Measurements from ENCODE around the gene RARRES1. TPM values are rescaled to one million over a fixed set of nuclear protein-coding genes. Genes with fewer than 3 reads are reported as not detected.
"Not testable (repeated sequence)": the region's sequence is repeated elsewhere in the genome, so short reads cannot be mapped to it uniquely, and the experiment has no call there.

RARRES1 gene
- total RNA-seq, 1 experiment from 2014 or later: 0.35 TPM

GRCh38 chr3:158696618-158697017 is 35.6 kb downstream of the RARRES1 start (continued):
- TF ChIP-seq PRDM15 (CRISPR knock-in tag; IDR thresholded peaks at IDR 0.05) (no peak), TEAD4 (CRISPR knock-in tag; IDR thresholded peaks at IDR 0.05) (no peak), TEAD1 (CRISPR knock-in tag; IDR thresholded peaks at IDR 0.05) (no peak)

GRCh38 chr3:158693866-158694456 is 38.3 kb downstream of the RARRES1 start:
- H3K36me3 Mint-ChIP-seq: peaks cover 19% of the 10 kb centered on the region
- not testable (repeated sequence) for ATAC-seq; H3K4me1 Mint-ChIP-seq; H3K27ac Mint-ChIP-seq; DNase-seq (ENCODE audit: low spot score); H3K27me3 Mint-ChIP-seq (ENCODE audit: low read depth); H3K4me3 Mint-ChIP-seq; H3K9me3 Mint-ChIP-seq
- CTCF ChIA-PET: interaction anchor here (1.0 kb wide), 1 partner anchor 34 kb away, joined by 4 read pairs; no protein-coding TSS in a partner anchor
- POLR2A ChIA-PET: interaction anchor here (0.6 kb wide), 1 partner anchor 1401 kb away, joined by 5 read pairs; no protein-coding TSS in a partner anchor

- H3K4me3 Mint-ChIP-seq: no peak overlapping the region
- DNase-seq (ENCODE audit: low spot score): no peak
- TF ChIP-seq IRF1 (CRISPR knock-in tag; IDR thresholded peaks at IDR 0.05) (no peak), NR1H2 (CRISPR knock-in tag; IDR thresholded peaks at IDR 0.05) (no peak), ZBTB43 (CRISPR knock-in tag; IDR thresholded peaks at IDR 0.05) (no peak), ZNF281 (CRISPR knock-in tag; IDR thresholded peaks at IDR 0.05) (no peak), ZNF425 (CRISPR knock-in tag; conservative IDR thresholded peaks at IDR 0.05) (no peak), NR2C2 (CRISPR knock-in tag; IDR thresholded peaks at IDR 0.05) (no peak), GTF2I (CRISPR knock-in tag; conservative IDR thresholded peaks at IDR 0.05) (no peak), ZNF121 (CRISPR knock-in tag; IDR thresholded peaks at IDR 0.05) (no peak), ARID4B (CRISPR knock-in tag; IDR thresholded peaks at IDR 0.05; ENCODE audit: borderline replicate concordance) (no peak), ELF4 (CRISPR knock-in tag; IDR thresholded peaks at IDR 0.05; ENCODE audit: low read depth) (no peak), SMAD3 (CRISPR knock-in tag; IDR thresholded peaks at IDR 0.05; ENCODE audit: borderline replicate concordance) (no peak)
- H3K4me1 Mint-ChIP-seq: no peaks in the 10 kb centered on the region
- ChIA-PET POLR2A (no interaction called here), CTCF (no interaction called here)
- H3K9me3 Mint-ChIP-seq: no peaks in the 10 kb centered on the region
- H3K36me3 Mint-ChIP-seq: 0 out of 2 replicates have a peak, but pooled peaks cover 3% of the 10 kb centered on the region
- no peak overlapping the region for H3K27ac Mint-ChIP-seq
- no peaks in the 10 kb centered on the region for H3K27me3 Mint-ChIP-seq (ENCODE audit: low read depth)
- ATAC-seq: no peak
These were observed 47.1 kb downstream of the RARRES1 start for GRCh38 chr3:158685159-158685558.
